Stimulated activated CD4-positive, alpha-beta T cell treated with anti-CD3 and anti-CD28 coated beads, Interleukin-15, amount 100 ng/mL, for 48 hours (primary cell): Measurements from ENCODE around the gene KRTAP4-7.
"Not testable (repeated sequence)": the region's sequence is repeated elsewhere in the genome, so short reads cannot be mapped to it uniquely, and the experiment has no call there.

Experiments used
- DNase-seq, 2 donors: peaks; one replicate each; pipeline ENCODE4 v3.0.0-alpha.2; 2020; ENCODE audit warnings: low read depth in 2 of 2

The KRTAP4-7 gene

DNA sequence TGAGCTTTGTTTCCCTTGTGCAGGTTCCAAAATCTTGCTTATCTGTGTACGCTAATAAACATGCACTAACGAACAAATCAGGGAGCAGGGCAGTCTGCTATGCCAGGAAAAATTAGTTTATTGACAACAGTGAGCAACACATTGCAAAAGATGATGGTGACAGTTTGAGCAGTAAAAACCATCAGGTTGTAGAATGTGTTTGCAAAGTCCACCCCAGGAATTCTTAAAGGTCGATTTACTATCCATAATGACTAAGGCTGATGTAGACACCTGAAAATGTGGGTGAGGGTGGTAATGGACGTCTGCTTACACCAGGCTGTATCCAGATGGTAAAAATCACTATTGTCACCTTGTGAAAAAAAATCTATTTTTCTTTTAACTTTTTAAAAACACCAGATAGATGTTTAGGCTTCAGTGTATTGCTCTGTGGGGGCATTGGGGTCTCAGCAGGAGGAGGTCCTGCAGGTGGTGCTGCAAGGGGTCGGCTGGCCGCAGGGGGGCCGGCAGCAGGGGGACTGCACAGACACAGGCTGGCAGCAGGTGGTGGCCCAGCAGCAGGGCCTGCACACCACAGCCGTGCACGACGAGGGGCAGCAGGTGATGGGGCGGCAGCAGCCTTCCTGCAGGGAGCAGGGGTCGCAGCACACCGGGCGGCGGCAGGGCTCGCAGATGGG lies 18.8 kb upstream of the KRTAP4-7 start:
- DNase-seq = not testable (repeated sequence)

- DNase-seq = no peak
Measured at GRCh38 chr17:41065829-41066624, 17.9 kb upstream of the KRTAP4-7 start, which contains the start of gene KRTAP2-4. Gene KRTAP2-4, minus strand, starts transcription at chr17:41065879. Its CDS starts 34 bp downstream, at chr17:41065845.

DNA sequence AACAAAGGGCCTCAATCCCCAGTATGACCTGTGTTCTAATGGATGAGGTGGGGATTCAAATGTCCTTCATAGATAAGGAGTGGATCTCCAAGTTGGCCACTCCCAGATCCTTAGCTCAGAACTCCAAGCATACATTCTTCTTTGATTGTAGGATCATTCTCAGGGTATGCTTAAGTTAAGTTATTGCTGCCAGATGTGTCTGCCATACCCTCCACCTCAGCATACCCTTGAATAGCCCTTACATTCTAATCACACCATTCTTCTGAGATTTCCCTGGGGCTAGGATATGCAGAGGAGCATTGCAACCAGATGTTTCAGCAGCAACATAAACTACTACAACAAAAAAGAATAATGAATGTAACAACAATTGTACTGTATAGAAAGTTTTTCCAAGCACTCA lies 16.7 kb upstream of the KRTAP4-7 start:
- no peak for DNase-seq

GRCh38 chr17:41069031-41069430 lies 14.9 kb upstream of the KRTAP4-7 start:
- DNase-seq = no peak

- DNase-seq = no peak
Measured at GRCh38 chr17:41071606-41072360, 12.2 kb upstream of the KRTAP4-7 start.

GRCh38 chr17:41073676-41074075 lies 10.3 kb upstream of the KRTAP4-7 start:
- no peak for DNase-seq

DNA sequence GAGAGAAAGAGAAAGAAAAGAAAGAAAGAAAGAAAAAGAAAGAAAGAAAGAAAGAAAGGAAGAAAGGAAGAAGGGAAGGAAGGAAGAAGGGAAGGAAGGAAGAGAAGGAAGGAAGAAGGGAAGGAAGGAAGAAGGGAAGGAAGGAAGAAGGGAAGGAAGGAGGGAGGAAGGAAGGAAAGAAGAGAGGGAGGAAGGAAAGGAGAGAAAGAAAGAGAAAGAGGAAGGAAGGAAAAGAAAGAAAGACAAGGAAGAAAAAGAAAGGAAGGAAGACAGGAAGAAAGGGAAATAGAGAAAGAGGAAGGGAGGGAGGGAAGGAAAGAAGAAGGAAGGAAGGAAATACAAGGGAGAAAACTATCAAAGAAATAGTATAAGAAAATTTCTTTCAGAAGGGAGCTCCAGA lies 7.2 kb upstream of the KRTAP4-7 start:
- no peak for DNase-seq

- no peak for DNase-seq
Measured at GRCh38 chr17:41082626-41083025, 1.3 kb upstream of the KRTAP4-7 start.

DNA sequence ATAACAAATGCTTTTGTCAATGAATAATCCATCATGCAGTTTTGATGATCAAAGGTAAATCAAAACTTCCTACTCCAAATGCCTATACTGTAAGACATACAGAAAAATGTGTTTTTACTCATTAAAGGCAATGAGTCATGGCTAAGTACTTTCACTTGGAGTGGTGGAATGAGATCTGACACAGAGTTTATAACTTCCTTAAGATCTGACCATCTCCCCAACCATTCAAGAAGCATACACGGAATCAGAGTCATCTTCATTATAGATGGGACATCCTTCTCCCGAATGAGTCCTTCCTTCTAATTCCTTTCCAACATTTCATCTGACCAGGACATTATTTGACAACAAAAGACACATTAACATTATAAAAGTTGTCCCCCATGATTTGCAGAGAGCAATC lies 523 bp upstream of the KRTAP4-7 start:
- DNase-seq = not testable (repeated sequence)

DNA sequence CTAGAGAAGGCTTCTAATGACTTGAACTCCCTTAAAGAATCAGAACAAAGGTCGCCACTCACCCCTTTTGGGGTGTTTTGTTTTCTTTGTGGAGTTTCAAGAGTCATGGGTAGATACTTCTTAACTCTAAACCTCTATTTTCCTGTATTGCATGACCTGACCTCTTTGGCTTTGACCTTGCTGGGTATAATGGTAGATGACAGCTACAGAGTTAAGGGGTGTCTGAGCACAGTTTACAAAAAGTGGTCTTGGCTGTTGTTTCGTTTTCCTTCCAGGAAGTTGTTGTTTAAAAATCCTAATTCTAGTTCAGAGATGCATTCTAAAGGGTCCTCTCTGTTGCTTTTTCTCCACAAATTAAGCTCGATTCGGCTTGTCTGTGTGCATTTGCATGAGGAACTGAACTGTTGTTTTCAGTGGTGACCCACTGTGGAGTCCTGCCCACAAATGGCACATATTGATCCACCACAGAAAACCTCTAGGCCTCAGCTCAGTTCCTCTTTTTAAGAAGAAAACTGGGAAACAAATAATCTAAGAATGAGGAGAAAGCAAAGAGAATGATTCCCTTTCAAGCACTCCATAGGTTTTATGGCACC lies 4.9 kb downstream of the KRTAP4-7 start:
- not testable (repeated sequence) for DNase-seq

DNA sequence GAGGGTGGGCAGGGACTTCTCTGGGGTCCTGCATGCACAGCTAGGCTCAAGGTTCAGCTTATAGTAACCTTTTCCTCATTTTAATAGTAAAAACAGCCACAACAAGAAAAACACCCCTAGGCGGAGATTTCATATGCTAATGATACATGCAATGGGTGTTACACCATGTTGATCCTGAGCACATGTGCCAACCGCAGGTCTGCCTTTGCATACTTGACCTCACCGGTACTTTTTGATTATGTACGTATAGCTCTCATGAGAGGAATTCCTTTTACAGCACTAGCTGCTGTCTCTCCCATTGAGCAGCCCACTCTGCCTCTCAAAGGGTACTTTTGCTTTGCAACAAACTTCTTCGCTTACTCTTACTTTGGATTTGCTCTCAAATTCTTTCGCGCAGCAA lies 12.1 kb downstream of the KRTAP4-7 start:
- DNase-seq = no peak

GRCh38 chr17:41098042-41098441 lies 14.1 kb downstream of the KRTAP4-7 start, which contains the start of gene KRTAP4-8:
Gene KRTAP4-8, minus strand, starts transcription at chr17:41098142. Its CDS starts 58 bp downstream, at chr17:41098084.
- DNase-seq = no peak

DNA sequence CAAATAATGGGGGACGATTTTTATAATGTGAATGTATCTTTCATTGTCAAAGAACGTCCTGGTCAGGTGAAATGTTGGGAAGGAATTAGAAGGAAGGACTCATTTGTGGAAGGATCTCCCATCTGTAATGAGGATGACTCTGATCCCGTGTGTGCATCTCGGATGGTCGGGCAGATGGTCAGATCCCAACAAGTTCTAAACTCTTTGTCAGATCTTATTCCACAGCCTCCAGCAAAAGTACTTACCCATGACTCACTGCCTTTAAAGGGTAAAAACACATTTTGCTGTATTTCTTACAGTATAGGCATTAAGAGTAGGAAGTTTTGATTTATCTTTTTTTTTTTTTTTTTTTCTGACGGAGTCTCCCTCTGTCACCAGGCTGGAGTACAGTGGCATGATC lies 14.5 kb downstream of the KRTAP4-7 start:
- DNase-seq = no peak

- DNase-seq = not testable (repeated sequence)
Measured at GRCh38 chr17:41099682-41100480, 15.9 kb downstream of the KRTAP4-7 start.

GRCh38 chr17:41101586-41102259 lies 17.8 kb downstream of the KRTAP4-7 start, which contains the start of gene KRTAP4-16:
Gene KRTAP4-16, minus strand, starts transcription at chr17:41102209. Its CDS starts 0 bp downstream, at chr17:41102209.
- DNase-seq = no peak

GRCh38 chr17:41103896-41104295 lies 19.9 kb downstream of the KRTAP4-7 start:
- no peak for DNase-seq

DNA sequence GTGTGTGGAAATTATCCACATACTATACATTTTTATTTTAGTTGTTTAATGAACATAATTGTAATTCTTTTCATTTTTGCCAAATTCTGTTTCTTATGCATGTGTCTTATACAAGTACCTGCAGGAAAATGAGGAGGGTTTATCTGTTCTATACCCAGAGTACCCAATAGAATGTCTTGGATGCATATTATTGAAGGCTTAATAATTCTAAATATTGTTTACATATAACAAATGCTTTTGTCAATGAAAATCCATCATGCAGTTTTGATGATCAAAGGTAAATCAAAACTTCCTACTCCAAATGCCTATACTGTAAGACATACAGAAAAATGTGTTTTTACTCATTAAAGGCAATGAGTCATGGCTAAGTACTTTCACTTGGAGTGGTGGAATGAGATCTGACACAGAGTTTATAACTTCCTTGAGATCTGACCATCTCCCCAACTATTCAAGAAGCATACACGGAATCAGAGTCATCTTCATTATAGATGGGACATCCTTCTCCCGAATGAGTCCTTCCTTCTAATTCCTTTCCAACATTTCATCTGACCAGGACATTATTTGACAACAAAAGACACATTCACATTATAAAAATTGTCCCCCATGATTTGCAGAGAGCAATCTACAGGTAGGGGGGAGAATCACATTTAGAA lies 20.6 kb downstream of the KRTAP4-7 start:
- not testable (repeated sequence) for DNase-seq

DNA sequence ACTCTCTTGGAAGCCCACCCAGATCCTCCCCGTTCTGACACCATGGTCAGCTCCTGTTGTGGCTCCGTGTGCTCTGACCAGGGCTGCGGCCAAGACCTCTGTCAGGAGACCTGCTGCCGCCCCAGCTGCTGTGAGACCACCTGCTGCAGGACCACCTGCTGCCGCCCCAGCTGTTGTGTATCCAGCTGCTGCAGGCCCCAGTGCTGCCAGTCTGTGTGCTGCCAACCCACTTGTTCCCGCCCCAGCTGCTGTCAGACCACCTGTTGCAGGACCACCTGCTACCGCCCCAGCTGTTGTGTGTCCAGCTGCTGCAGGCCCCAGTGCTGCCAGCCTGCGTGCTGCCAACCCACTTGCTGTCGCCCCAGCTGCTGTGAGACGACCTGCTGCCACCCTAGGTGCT lies 21.4 kb downstream of the KRTAP4-7 start, which contains the start of gene KRTAP4-9:
Gene KRTAP4-9, plus strand, starts transcription at position 43 of the 400 bp plus-strand sequence. Its CDS starts 0 bp downstream, at position 43.
- DNase-seq = not testable (repeated sequence)

- no peak for DNase-seq
Measured at GRCh38 chr17:41107941-41108450, 24.0 kb downstream of the KRTAP4-7 start.
